GM19438 (cell line): ENCODE measurements around the gene REM2.
A peak's percentile ranks its signal among the peaks of the same experiment; 100 is the strongest.

Source experiments
- ATAC-seq: cut with Tn5 transposase; IDR thresholded peaks from one replicate; pipeline ENCODE4 v1.9.1; 2021; ENCODE audit warnings: low read depth; ENCODE audit not compliant: unreplicated experiment

The REM2 gene

DNA sequence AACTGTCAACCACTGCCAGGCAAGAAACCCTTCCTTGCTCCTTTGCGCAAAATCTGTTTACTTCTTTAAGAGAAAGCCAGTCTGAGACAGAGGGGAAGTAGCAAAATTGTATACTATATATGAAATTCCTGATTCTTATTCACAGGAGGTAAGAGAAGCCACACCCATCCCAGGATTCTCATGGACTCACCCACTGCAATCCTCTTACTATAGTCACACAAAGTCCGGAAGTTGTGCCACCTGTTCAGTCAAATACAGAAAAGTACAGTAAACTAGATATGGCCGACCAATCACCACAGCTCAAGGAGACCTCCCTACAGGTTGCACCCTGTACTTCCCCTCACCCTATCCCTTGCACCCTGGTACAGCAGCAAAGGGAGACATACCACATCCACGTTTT lies 43.3 kb downstream of the REM2 start:
- ATAC-seq, result no peak

DNA sequence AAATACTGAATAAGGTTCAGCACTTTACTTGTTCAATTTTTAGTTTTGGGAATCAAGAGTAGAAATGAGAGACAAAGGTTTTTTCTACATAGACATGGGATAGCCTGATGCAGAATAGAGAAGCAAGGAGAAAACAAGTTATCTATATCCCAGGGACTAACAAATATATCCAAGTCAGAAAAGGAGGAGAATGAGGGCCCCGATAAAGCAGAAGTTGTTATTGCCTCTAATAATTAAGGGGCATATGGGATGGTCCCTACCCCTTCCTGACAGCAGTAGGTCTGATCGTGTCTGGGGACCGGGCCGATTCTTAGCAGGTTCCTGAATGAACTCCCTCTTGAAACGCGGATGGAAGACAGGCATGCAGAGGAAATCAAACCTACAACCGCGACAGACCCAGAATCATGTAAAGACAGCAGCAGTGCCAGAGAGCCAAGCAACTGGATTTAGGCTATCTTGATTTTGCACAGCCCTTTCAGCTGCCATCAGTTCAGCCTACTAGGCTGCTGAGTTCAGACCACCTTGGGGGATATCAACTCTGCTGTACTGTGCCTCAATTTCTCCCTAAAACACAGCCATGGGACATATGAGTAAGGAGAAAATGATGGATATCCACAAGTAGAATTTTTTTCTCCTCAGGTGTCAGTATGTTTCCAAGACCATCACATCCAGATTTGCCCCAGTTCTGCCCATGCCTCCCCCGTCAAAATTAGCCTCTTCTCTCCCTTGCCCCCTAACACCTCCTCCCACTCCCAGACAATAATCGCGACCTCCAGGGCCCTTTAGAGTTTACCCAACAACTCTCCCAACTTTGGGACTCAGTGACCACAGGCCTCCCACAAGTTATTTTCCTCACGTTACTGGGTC lies 45.4 kb downstream of the REM2 start:
- ATAC-seq, result no peak

DNA sequence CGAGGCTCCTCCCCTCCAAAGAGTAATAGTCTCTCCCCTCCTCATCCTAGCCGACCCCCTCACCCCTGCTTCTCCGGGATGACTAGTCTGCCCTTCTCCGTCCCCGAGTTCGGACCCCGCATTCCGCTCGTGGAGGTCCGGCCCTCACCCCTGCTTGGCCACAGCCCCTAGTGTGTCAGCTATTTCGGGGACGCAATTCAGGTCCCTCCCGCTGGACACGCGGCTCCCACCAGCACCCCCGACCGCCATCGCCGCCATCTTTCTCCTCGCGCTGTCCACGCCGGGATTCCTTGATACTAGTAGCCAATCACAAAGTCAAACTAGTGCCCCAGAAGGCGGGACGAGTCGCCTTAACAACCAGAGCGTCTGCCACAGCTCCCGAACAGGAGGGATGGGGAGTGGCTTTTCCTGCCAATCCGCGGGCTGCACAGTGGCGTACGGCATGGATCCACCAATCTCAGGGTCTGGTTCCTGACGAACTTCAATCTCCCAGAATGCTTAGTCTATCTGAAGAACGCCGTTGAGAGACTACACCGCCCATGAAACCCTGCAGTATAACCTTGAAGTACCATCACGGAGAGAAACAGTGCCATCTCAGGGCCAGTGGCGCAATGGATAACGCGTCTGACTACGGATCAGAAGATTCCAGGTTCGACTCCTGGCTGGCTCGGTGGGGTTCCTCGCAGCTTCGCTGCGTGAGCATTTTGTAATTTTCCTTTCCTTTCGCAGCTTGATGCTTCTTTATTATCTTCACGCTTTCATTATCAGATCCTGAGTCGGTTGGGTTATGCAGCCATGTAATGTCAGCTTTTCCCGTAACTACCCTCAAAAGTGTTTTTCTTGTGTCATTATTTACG lies 46.3 kb downstream of the REM2 start, which contains the start of gene PRMT5:
Gene PRMT5, minus strand, starts transcription at position 273 of the 857 bp plus-strand sequence. Its CDS starts 15 bp downstream, at position 258.
- ATAC-seq, result peak; percentile 92

DNA sequence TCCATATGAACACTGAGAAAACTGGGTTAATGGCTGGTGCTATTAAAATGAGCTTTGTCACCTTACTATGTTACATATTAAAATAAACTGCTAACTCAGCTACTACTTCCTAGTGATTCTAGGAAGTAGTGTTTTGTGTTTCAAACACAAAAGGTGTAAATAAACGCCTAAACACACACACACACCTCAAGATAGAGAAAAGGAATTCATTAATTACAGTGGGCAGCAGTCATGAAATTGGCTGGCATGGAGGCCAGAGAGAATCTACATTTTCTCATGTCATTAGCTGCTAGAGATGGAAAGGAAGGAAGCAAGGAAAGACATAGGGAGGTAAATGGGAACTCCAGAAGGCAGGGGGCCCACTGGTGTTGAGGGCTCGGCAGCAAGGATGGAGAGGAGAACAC lies 46.9 kb downstream of the REM2 start:
- ATAC-seq, result no peak

DNA sequence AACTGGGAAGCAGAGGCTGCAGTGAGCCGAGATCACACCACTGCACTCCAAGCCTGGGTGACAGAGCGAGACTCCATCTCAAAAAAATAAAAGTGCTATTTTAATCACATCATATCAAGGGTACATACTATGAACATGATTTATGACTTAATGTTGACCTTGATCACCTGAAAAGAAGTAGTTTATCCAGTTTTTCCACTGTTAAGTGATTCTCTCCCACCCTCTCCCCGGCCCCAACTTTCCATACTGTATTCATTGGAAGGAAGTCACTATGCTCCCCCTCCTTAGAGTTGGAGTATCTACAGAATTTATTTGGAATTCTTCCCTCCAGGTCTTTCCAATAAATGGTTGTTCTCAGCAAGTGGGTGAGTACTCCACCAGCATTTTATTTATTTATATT lies 49.1 kb downstream of the REM2 start:
- no peak for ATAC-seq

DNA sequence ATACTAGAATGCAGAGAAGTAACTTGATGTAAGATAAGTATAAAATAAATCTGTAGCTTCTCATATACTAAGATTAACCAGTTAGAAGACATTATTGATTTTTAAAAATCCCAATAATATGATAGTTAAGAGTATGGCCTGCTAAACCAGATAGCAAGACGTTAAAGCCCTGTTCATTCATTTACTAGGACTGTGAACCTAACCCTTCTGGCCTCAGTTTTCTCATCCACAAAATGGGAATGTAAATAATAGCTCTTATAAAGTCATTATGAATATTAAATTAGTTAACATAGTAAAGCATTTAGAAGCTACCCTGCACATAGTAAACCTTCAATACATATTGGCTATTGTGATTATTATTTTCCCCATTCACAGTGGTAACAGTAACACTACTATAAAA lies 52.1 kb downstream of the REM2 start:
- no peak for ATAC-seq
